ENCODE results near the gene PBX2. TPM values are rescaled to one million over a fixed set of nuclear protein-coding genes. Genes with fewer than 3 reads are reported as not detected.

The PBX2 gene
- total RNA-seq, 1 donor from 2014 or later, result 58.6 TPM

DNA sequence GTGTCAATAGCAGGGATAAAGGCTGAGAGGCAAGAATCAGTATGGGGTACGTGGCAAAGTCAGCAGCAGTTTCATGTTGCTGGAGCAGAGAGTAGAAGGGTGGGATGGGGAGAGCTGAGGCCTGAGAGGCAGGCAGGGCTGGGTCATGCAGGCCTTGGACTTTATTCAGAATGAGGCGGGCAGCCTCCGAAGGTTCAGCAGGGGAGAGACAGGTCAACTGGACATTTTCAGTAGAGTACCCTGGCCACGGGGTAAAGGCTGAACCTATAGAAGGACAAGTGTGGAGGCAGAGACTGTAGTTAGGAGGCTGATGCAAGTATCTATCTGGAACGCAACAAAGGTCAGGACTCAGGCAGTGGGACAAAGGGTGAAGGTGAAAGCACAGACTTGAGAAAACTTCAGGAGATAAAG is 20.2 kb upstream of the PBX2 start:
- TF ChIP-seq, protein P1, sequence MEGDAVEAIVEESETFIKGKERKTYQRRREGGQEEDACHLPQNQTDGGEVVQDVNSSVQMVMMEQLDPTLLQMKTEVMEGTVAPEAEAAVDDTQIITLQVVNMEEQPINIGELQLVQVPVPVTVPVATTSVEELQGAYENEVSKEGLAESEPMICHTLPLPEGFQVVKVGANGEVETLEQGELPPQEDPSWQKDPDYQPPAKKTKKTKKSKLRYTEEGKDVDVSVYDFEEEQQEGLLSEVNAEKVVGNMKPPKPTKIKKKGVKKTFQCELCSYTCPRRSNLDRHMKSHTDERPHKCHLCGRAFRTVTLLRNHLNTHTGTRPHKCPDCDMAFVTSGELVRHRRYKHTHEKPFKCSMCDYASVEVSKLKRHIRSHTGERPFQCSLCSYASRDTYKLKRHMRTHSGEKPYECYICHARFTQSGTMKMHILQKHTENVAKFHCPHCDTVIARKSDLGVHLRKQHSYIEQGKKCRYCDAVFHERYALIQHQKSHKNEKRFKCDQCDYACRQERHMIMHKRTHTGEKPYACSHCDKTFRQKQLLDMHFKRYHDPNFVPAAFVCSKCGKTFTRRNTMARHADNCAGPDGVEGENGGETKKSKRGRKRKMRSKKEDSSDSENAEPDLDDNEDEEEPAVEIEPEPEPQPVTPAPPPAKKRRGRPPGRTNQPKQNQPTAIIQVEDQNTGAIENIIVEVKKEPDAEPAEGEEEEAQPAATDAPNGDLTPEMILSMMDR (IDR thresholded peaks at IDR 0.05), result no peak
- no peaks in the 10 kb centered on the region for H3K36me3 Mint-ChIP-seq (ENCODE audit: low read depth)
- DNase-seq (ENCODE audit: low spot score), result no peak
- peaks cover 12% of the 10 kb centered on the region for H3K27me3 Mint-ChIP-seq (ENCODE audit: low read depth)
- H3K4me3 Mint-ChIP-seq (ENCODE audit: unreplicated experiment), result no peak overlapping the region
- peaks cover 6% of the 10 kb centered on the region for H3K9me3 Mint-ChIP-seq (ENCODE audit: low read depth)
- no peak overlapping the region for H3K27ac Mint-ChIP-seq (ENCODE audit: unreplicated experiment)
- no peaks in the 10 kb centered on the region for H3K4me1 Mint-ChIP-seq (ENCODE audit: low read depth)

GRCh38 chr6:32208996-32209395 is 19.0 kb upstream of the PBX2 start:
- Mint-ChIP-seq H3K27ac (ENCODE audit: unreplicated experiment) (no peak overlapping the region), H3K4me1 (ENCODE audit: low read depth) (no peaks in the 10 kb centered on the region), H3K36me3 (ENCODE audit: low read depth) (no peaks in the 10 kb centered on the region), H3K27me3 (ENCODE audit: low read depth) (peaks cover 14% of the 10 kb centered on the region), H3K9me3 (ENCODE audit: low read depth) (peaks cover 6% of the 10 kb centered on the region), H3K4me3 (ENCODE audit: unreplicated experiment) (no peak overlapping the region)
- TF ChIP-seq, protein P1 (IDR thresholded peaks at IDR 0.05), result no peak
- DNase-seq (ENCODE audit: low spot score), result no peak

- Mint-ChIP-seq H3K9me3 (ENCODE audit: low read depth) (peaks cover 6% of the 10 kb centered on the region), H3K4me1 (ENCODE audit: low read depth) (peaks cover 7% of the 10 kb centered on the region), H3K27me3 (ENCODE audit: low read depth) (peaks cover 14% of the 10 kb centered on the region), H3K4me3 (ENCODE audit: unreplicated experiment) (no peak overlapping the region), H3K36me3 (ENCODE audit: low read depth) (no peaks in the 10 kb centered on the region), H3K27ac (ENCODE audit: unreplicated experiment) (no peak overlapping the region)
- TF ChIP-seq, protein P1 (IDR thresholded peaks at IDR 0.05), result no peak
- no peak for DNase-seq (ENCODE audit: low spot score)
Measured at GRCh38 chr6:32204268-32204715, 14.3 kb upstream of the PBX2 start.

GRCh38 chr6:32203426-32204267 is 13.6 kb upstream of the PBX2 start:
- Mint-ChIP-seq H3K4me3 (ENCODE audit: unreplicated experiment) (no peak overlapping the region), H3K27me3 (ENCODE audit: low read depth) (peaks cover 11% of the 10 kb centered on the region), H3K36me3 (ENCODE audit: low read depth) (no peaks in the 10 kb centered on the region), H3K4me1 (ENCODE audit: low read depth) (peaks cover 7% of the 10 kb centered on the region), H3K27ac (ENCODE audit: unreplicated experiment) (no peak overlapping the region), H3K9me3 (ENCODE audit: low read depth) (peaks cover 6% of the 10 kb centered on the region)
- TF ChIP-seq, protein P1 (IDR thresholded peaks at IDR 0.05), result no peak
- DNase-seq (ENCODE audit: low spot score), result no peak

DNA sequence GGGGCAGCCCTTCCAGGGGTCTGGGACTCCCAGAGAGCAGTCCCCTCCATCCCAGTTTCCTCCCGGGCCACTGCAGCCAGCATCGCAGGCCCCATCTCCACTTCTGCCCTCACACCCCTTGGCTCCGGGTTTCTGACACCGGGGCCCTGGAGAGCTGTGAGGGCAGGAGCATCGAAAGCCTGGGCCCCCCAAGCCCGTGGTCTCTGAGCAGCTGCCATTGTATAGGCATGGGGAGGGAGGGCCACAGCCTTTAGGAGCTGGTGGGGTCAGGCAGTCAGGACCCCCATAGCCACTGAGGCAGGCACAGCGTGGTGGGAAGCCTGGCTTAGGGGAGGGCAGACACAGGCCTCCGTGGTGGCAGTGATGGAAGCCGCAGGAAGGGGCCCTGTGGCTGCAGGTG is 12.2 kb upstream of the PBX2 start:
- TF ChIP-seq, protein P1 (IDR thresholded peaks at IDR 0.05), result no peak
- no peaks in the 10 kb centered on the region for H3K36me3 Mint-ChIP-seq (ENCODE audit: low read depth)
- H3K9me3 Mint-ChIP-seq (ENCODE audit: low read depth), result peaks cover 6% of the 10 kb centered on the region

More for the DNA sequence above, 12.2 kb upstream of the PBX2 start:
- Mint-ChIP-seq H3K4me1 (ENCODE audit: low read depth) (peaks cover 7% of the 10 kb centered on the region), H3K4me3 (ENCODE audit: unreplicated experiment) (no peak overlapping the region), H3K27me3 (ENCODE audit: low read depth) (peaks cover 6% of the 10 kb centered on the region), H3K27ac (ENCODE audit: unreplicated experiment) (no peak overlapping the region)
- no peak for DNase-seq (ENCODE audit: low spot score)
